ENCODE data around the gene GPC5.

The GPC5 gene

GRCh38 chr13:91540158-91540736 is 141.8 kb downstream of the GPC5 start:
- H3K9ac ChIP-seq (ENCODE audit: low read depth, low read length): no peak overlapping the region
- no peaks in the 10 kb centered on the region for H3K27me3 ChIP-seq (ENCODE audit: insufficient read depth, low read length)
- H3K27ac ChIP-seq (ENCODE audit: low read depth, low read length): no peak overlapping the region
- no peaks in the 10 kb centered on the region for H3K36me3 ChIP-seq (ENCODE audit: insufficient read depth, low read length)
- WGBS: 96% methylated on average over 1 of the region's 1 CpG
- H3K4me3 ChIP-seq (ENCODE audit: low read length): no peak overlapping the region
- H3K4me1 ChIP-seq (ENCODE audit: insufficient read depth, low read length): peaks cover 7% of the 10 kb centered on the region
- no peaks in the 10 kb centered on the region for H3K9me3 ChIP-seq (ENCODE audit: insufficient read depth, low read depth, low read length)

GRCh38 chr13:91544723-91545122 is 146.3 kb downstream of the GPC5 start:
- Histone ChIP-seq H3K27ac (ENCODE audit: low read depth, low read length) (no peak overlapping the region), H3K9me3 (ENCODE audit: insufficient read depth, low read depth, low read length) (no peaks in the 10 kb centered on the region), H3K27me3 (ENCODE audit: insufficient read depth, low read length) (no peaks in the 10 kb centered on the region), H3K36me3 (ENCODE audit: insufficient read depth, low read length) (no peaks in the 10 kb centered on the region), H3K4me3 (ENCODE audit: low read length) (no peak overlapping the region), H3K9ac (ENCODE audit: low read depth, low read length) (no peak overlapping the region), H3K4me1 (ENCODE audit: insufficient read depth, low read length) (peaks cover 7% of the 10 kb centered on the region)
- 57% methylated on average over 2 of the region's 3 CpGs for WGBS

GRCh38 chr13:91546900-91547299 is 148.5 kb downstream of the GPC5 start:
- Histone ChIP-seq H3K9ac (ENCODE audit: low read depth, low read length) (no peak overlapping the region), H3K4me1 (ENCODE audit: insufficient read depth, low read length) (peaks cover 7% of the 10 kb centered on the region), H3K27ac (ENCODE audit: low read depth, low read length) (no peak overlapping the region), H3K9me3 (ENCODE audit: insufficient read depth, low read depth, low read length) (peaks cover 9% of the 10 kb centered on the region), H3K27me3 (ENCODE audit: insufficient read depth, low read length) (no peaks in the 10 kb centered on the region), H3K36me3 (ENCODE audit: insufficient read depth, low read length) (no peaks in the 10 kb centered on the region), H3K4me3 (ENCODE audit: low read length) (no peak overlapping the region)
- WGBS: 95% methylated on average over 2 of the region's 2 CpGs

GRCh38 chr13:91553584-91553983 is 155.2 kb downstream of the GPC5 start:
- Histone ChIP-seq H3K27me3 (ENCODE audit: insufficient read depth, low read length) (no peaks in the 10 kb centered on the region), H3K36me3 (ENCODE audit: insufficient read depth, low read length) (no peaks in the 10 kb centered on the region), H3K9ac (ENCODE audit: low read depth, low read length) (no peak overlapping the region), H3K4me1 (ENCODE audit: insufficient read depth, low read length) (no peaks in the 10 kb centered on the region), H3K4me3 (ENCODE audit: low read length) (no peak overlapping the region), H3K9me3 (ENCODE audit: insufficient read depth, low read depth, low read length) (peaks cover 16% of the 10 kb centered on the region), H3K27ac (ENCODE audit: low read depth, low read length) (no peak overlapping the region)
- no CpG with 5 or more reads among the region's 2 CpGs for WGBS

GRCh38 chr13:91554101-91554500 is 155.7 kb downstream of the GPC5 start:
- 97% methylated on average over 1 of the region's 1 CpG for WGBS
- Histone ChIP-seq H3K9ac (ENCODE audit: low read depth, low read length) (no peak overlapping the region), H3K27me3 (ENCODE audit: insufficient read depth, low read length) (no peaks in the 10 kb centered on the region), H3K4me1 (ENCODE audit: insufficient read depth, low read length) (no peaks in the 10 kb centered on the region), H3K9me3 (ENCODE audit: insufficient read depth, low read depth, low read length) (peaks cover 16% of the 10 kb centered on the region), H3K27ac (ENCODE audit: low read depth, low read length) (no peak overlapping the region), H3K4me3 (ENCODE audit: low read length) (no peak overlapping the region), H3K36me3 (ENCODE audit: insufficient read depth, low read length) (no peaks in the 10 kb centered on the region)

GRCh38 chr13:91557328-91558090 is 159.1 kb downstream of the GPC5 start:
- Histone ChIP-seq H3K4me1 (ENCODE audit: insufficient read depth, low read length) (no peaks in the 10 kb centered on the region), H3K9ac (ENCODE audit: low read depth, low read length) (no peak overlapping the region), H3K9me3 (ENCODE audit: insufficient read depth, low read depth, low read length) (peaks cover 4% of the 10 kb centered on the region; the same call in 1 of the 2 replicates), H3K27me3 (ENCODE audit: insufficient read depth, low read length) (no peaks in the 10 kb centered on the region), H3K36me3 (ENCODE audit: insufficient read depth, low read length) (no peaks in the 10 kb centered on the region), H3K4me3 (ENCODE audit: low read length) (no peak overlapping the region), H3K27ac (ENCODE audit: low read depth, low read length) (no peak overlapping the region)
- WGBS: 72% methylated on average over 5 of the region's 5 CpGs

GRCh38 chr13:91563799-91564198 is 165.4 kb downstream of the GPC5 start:
- Histone ChIP-seq H3K36me3 (ENCODE audit: insufficient read depth, low read length) (no peaks in the 10 kb centered on the region), H3K9ac (ENCODE audit: low read depth, low read length) (no peak overlapping the region), H3K27ac (ENCODE audit: low read depth, low read length) (no peak overlapping the region), H3K4me3 (ENCODE audit: low read length) (no peak overlapping the region), H3K27me3 (ENCODE audit: insufficient read depth, low read length) (no peaks in the 10 kb centered on the region), H3K9me3 (ENCODE audit: insufficient read depth, low read depth, low read length) (no peaks in the 10 kb centered on the region), H3K4me1 (ENCODE audit: insufficient read depth, low read length) (no peaks in the 10 kb centered on the region)
- 88% methylated on average over 5 of the region's 5 CpGs for WGBS

GRCh38 chr13:91564396-91564795 is 166.0 kb downstream of the GPC5 start:
- Histone ChIP-seq H3K9ac (ENCODE audit: low read depth, low read length) (no peak overlapping the region), H3K36me3 (ENCODE audit: insufficient read depth, low read length) (no peaks in the 10 kb centered on the region), H3K4me3 (ENCODE audit: low read length) (no peak overlapping the region), H3K9me3 (ENCODE audit: insufficient read depth, low read depth, low read length) (no peaks in the 10 kb centered on the region), H3K27me3 (ENCODE audit: insufficient read depth, low read length) (no peaks in the 10 kb centered on the region), H3K4me1 (ENCODE audit: insufficient read depth, low read length) (no peaks in the 10 kb centered on the region), H3K27ac (ENCODE audit: low read depth, low read length) (no peak overlapping the region)
- WGBS: 98% methylated on average over 4 of the region's 4 CpGs

GRCh38 chr13:91565296-91565695 is 166.9 kb downstream of the GPC5 start:
- H3K4me3 ChIP-seq (ENCODE audit: low read length): no peak overlapping the region
- no peaks in the 10 kb centered on the region for H3K9me3 ChIP-seq (ENCODE audit: insufficient read depth, low read depth, low read length)
- H3K4me1 ChIP-seq (ENCODE audit: insufficient read depth, low read length): no peaks in the 10 kb centered on the region
- H3K27me3 ChIP-seq (ENCODE audit: insufficient read depth, low read length): no peaks in the 10 kb centered on the region
- 97% methylated on average over 2 of the region's 5 CpGs for WGBS
- H3K9ac ChIP-seq (ENCODE audit: low read depth, low read length): no peak overlapping the region
- H3K36me3 ChIP-seq (ENCODE audit: insufficient read depth, low read length): no peaks in the 10 kb centered on the region
- H3K27ac ChIP-seq (ENCODE audit: low read depth, low read length): no peak overlapping the region

GRCh38 chr13:91567485-91568207 is 169.2 kb downstream of the GPC5 start:
- Histone ChIP-seq H3K27me3 (ENCODE audit: insufficient read depth, low read length) (no peaks in the 10 kb centered on the region), H3K9ac (ENCODE audit: low read depth, low read length) (no peak overlapping the region), H3K4me1 (ENCODE audit: insufficient read depth, low read length) (no peaks in the 10 kb centered on the region), H3K9me3 (ENCODE audit: insufficient read depth, low read depth, low read length) (no peaks in the 10 kb centered on the region), H3K36me3 (ENCODE audit: insufficient read depth, low read length) (no peaks in the 10 kb centered on the region), H3K4me3 (ENCODE audit: low read length) (no peak overlapping the region), H3K27ac (ENCODE audit: low read depth, low read length) (no peak overlapping the region)
- WGBS: 86% methylated on average over 4 of the region's 5 CpGs

GRCh38 chr13:91571681-91572080 is 173.3 kb downstream of the GPC5 start:
- H3K4me3 ChIP-seq (ENCODE audit: low read length): no peak overlapping the region
- no peaks in the 10 kb centered on the region for H3K27me3 ChIP-seq (ENCODE audit: insufficient read depth, low read length)
- no peaks in the 10 kb centered on the region for H3K4me1 ChIP-seq (ENCODE audit: insufficient read depth, low read length)
- WGBS: no CpG with 5 or more reads among the region's 5 CpGs
- no peaks in the 10 kb centered on the region for H3K9me3 ChIP-seq (ENCODE audit: insufficient read depth, low read depth, low read length)
- H3K9ac ChIP-seq (ENCODE audit: low read depth, low read length): no peak overlapping the region
- H3K36me3 ChIP-seq (ENCODE audit: insufficient read depth, low read length): no peaks in the 10 kb centered on the region
- no peak overlapping the region for H3K27ac ChIP-seq (ENCODE audit: low read depth, low read length)

All from HUES64 (cell line).